HL-60 (cell line): ENCODE results near the gene RAB31.

Experiments used
- CTCF ChIP-seq: IDR thresholded peaks from one replicate; pipeline ENCODE4 v1.5.1; 2011; ENCODE audit warnings: low read length, control low read depth, inconsistent platforms; ENCODE audit not compliant: insufficient read depth
- POLR2AphosphoS5 ChIP-seq: IDR thresholded peaks from 2 replicates; pipeline ENCODE4 v1.6.1; 2012; ENCODE audit warnings: low read depth

DNA sequence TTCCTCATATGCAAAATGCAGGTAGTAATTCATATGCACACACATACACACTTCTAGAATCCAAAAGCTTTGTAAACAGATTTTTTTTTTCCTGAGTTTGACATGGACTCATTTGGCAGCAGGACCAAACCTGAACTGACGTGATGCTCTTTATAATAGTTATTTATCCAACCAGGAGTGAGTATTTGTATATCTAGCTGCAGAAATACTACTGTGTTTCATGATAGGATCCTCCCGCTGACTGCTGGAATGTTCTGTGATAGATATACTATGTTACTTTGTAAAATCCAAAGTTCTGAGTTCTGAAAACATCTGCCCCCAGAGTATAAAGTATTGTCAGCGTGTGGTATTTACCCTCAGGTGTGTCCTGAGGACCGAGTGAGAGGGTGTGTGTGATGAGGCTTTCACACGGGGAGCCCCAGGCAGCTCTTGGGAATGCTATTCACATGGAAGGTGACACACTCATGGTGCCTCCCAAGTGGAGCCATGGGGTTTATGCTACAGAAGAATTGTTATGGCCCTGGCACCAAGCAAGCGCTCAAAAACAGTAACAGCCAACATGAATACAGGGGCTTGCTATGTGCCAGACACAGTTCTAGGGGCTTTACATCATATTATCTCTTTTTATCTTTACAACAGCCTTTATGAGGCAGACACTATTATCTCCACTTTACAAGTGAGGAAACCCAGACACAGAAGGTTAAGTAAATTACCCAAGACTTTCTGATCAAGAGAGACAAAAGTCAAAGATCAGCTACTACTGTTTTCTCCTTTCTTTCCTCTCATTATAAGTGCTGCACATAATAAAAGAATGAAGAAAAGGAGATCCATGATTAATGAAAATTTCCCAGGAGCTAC lies 161.0 kb downstream of the RAB31 start:
- TF ChIP-seq CTCF (no peak), POLR2AphosphoS5 (no peak)
